ENCODE data around the gene KLHL2. TPM values are rescaled to one million over a fixed set of nuclear protein-coding genes. Genes with fewer than 3 reads are reported as not detected.

The KLHL2 gene
- total RNA-seq, 1 experiment from 2014 or later = 12.4 TPM

DNA sequence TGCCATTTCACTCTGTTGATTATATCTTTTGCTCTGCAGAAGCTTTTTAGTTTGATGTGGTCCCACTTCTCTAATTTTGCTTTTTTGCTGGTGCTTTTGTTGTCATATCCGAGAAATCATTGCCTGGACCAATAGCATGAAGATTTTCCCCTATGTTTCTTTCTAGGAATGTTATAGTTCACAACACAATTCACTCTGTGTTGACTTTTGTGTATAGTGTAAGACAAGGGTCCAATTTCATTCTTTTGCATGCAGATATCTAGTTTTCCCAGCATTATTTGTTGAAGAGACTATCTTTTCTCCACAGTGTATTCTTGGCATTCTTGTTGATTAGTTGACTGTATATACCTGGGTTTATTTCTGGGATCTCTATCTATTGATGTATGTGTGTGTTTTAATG, 163.2 kb downstream of the KLHL2 start:
- Mint-ChIP-seq H3K36me3 (no peaks in the 10 kb centered on the region), H3K9me3 (0 out of 2 replicates have a peak, but pooled peaks cover 4% of the 10 kb centered on the region), H3K27me3 (ENCODE audit: low read depth) (no peaks in the 10 kb centered on the region), H3K4me1 (peaks cover 16% of the 10 kb centered on the region), H3K4me3 (no peak overlapping the region), H3K27ac (no peak overlapping the region)
- ATAC-seq (no peak), DNase-seq (ENCODE audit: low spot score) (no peak)
- ChIA-PET CTCF (no interaction called here), POLR2A (no interaction called here)
- TF ChIP-seq SP1 (CRISPR knock-in tag; conservative IDR thresholded peaks at IDR 0.05) (no peak), ZBTB21 (CRISPR knock-in tag; IDR thresholded peaks at IDR 0.05; ENCODE audit: borderline replicate concordance) (no peak), TEAD4 (CRISPR knock-in tag; IDR thresholded peaks at IDR 0.05) (no peak), ERG (CRISPR knock-in tag; IDR thresholded peaks at IDR 0.05) (no peak), ZBTB43 (CRISPR knock-in tag; IDR thresholded peaks at IDR 0.05) (no peak), NFYB (CRISPR knock-in tag; conservative IDR thresholded peaks at IDR 0.05; ENCODE audit: low read depth) (no peak), ZNF396 (CRISPR knock-in tag; IDR thresholded peaks at IDR 0.05; ENCODE audit: borderline replicate concordance) (no peak), NFE2L1 (CRISPR knock-in tag; IDR thresholded peaks at IDR 0.05) (no peak), ATF1 (CRISPR knock-in tag; IDR thresholded peaks at IDR 0.05) (no peak), PRDM15 (CRISPR knock-in tag; IDR thresholded peaks at IDR 0.05) (no peak), RELA (CRISPR knock-in tag; IDR thresholded peaks at IDR 0.05; ENCODE audit: borderline replicate concordance) (no peak), MYBL2 (CRISPR knock-in tag; IDR thresholded peaks at IDR 0.05) (no peak), IRF2 (CRISPR knock-in tag; IDR thresholded peaks at IDR 0.05; ENCODE audit: borderline replicate concordance, low read depth) (no peak), GABPB1 (CRISPR knock-in tag; IDR thresholded peaks at IDR 0.05) (no peak)

Other genes starting within 250 kb of the KLHL2 start
- 2.8 to 3.0 TPM (median 2.8 TPM) in 3 replicates for gene TRIM61, start 229.9 kb upstream of the KLHL2 start, total RNA-seq (2021)
- gene TRIM60, start 175.6 kb upstream of the KLHL2 start, total RNA-seq (2021) = not detected in 3 replicates
- not detected in 3 replicates for gene TRIM75, start 153.7 kb upstream of the KLHL2 start, total RNA-seq (2021)
- 10.5 to 11.2 TPM (median 11.0 TPM) in 3 replicates for gene TMEM192, start 94.7 kb upstream of the KLHL2 start, total RNA-seq (2021)
- 72.9 to 89.9 TPM (median 86.8 TPM) in 3 replicates for gene MSMO1, start 120.1 kb downstream of the KLHL2 start, total RNA-seq (2021)
- gene CPE, start 171.4 kb downstream of the KLHL2 start, total RNA-seq (2021) = 9.2 to 12.4 TPM (median 10.9 TPM) in 3 replicates

Measured in WTC11 (cell line).